HG03378 (cell line): Measurements from ENCODE around the gene SLC24A3.

ENCODE experiments used
- ATAC-seq: cut with Tn5 transposase; IDR thresholded peaks from one replicate; pipeline ENCODE4 v1.9.1; 2021; ENCODE audit warnings: mild to moderate bottlenecking, moderate library complexity; ENCODE audit not compliant: unreplicated experiment

Gene SLC24A3

DNA sequence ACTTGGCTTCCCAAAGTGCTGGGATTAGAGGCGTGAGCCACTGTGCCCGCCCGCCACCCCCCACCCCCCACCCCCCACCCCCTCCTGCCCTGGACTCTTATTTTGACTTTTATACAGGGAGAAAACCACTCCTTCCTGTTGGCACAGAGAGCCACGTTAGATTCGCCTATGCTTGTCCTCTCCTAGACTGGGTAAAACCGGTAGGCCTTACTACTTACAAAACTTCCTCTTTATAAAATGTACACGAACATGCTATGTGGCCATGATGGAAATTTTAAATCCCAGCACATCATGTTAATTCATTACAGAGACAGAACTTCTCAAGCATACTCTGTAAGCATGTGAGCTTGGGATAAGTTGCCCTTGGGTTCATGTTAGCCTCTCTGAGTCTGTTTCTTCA is 124.2 kb downstream of the SLC24A3 start:
- ATAC-seq, result no peak

DNA sequence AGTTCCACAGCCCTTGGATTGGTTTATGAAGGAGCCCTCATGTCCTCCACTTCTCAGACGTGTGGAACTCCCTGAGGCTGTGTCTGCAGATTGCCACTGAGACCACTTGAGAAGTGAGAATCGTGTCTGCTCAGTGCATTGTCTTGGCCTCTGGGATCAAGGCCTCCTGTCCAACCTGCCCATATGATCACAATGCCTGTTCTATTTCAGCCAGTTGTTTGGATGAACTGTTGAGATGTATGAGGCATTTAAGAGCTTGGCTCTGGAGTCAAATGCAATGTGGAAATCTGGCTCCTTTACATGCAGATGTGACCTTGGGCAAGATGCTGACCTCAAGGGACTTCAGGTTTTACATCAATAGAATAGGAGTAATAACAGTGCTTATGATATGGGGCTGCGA is 125.9 kb downstream of the SLC24A3 start:
- ATAC-seq, result no peak

DNA sequence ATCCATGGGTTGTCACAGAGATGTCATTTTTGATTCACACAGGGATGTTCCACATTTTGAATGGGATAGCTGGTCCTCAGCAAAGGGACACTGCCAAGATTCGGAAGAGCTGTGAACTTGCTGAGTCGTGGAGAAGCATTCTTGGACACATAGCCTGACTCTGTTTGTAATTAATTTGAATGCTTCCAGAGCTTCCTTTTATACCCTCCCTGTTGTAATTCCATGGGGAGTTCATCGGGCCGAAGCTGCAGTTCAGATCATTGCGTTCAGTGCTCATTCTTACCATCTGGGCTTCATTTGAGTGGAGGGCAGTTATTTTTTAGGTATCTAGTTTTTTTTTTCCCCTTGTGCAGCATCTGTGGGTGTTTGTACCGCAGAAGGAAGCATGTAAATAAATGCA is 126.5 kb downstream of the SLC24A3 start:
- no peak for ATAC-seq

DNA sequence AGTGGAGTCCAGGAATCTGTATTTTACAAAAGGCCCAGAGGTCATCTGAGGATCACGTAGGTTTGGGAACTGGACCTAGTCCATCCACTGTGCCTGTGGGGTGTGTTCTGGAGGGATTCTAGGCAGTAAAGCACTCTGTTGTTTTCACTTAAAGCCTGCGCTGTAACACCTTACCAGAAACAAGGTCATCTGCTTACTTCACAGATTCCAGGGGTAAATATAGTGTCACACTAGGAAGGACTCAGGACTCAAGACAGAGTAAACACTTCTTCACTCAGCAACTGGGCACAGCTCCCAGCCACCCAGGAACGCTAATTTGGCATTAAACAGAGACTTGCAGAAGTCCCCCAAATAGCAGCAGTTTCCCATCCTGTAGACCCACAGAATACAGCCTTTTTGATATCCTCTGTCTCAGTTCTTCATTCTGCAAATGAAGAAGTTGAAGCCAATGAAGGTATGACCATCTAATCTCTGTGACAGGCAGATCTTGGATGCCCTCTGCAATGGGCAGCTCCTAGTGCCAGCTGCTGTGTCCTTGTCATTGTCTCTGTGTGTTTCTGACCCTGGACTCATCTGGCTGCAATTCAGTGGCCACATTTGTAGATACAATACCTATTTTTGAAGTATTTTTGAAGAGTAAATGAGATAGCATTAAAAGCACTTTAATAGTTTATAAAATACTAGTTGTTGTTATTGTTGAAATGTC is 129.1 kb downstream of the SLC24A3 start:
- no peak for ATAC-seq

DNA sequence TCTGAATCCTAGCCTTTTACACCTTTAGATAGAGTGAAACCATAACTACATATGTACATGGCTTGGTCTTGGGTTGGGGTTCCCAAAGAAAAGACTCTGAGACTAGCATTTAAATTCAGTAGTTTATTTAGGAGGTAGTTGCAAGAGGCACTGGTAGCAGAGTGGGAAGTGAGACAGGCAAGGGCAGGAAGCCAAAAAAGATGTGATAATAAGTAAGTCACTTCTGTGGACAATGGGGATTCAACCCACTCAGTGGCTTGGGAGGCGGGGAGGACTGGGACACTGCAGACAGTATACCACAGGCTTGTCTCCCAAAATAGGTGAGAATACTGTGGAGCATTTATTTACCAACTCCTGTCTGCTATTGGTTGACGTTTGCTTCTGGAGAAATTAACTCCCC is 131.9 kb downstream of the SLC24A3 start:
- no peak for ATAC-seq

DNA sequence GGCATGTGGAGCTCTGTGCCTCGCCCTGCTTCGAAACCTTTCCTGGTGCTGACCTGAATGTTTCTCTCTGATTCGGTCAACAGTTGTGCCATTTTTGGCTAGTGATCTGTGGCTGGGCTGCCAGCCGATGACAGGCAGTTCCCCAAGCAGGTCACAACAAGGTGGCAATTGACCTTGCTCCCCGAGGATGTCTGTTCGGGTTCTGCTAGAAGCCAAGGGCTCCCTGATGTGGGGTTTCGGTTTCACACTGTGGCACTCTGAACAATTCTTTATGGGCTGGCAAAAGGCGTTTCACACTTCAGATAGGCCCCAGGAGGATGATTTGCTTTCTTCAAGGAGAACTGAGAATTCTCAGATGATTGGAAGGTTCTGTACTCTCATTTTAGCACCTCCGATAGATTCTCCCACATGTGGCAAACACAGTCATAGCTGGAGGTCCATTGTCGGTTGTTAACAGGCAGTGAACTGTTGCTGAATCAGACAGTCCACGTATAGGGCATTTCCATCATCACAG is 135.6 kb downstream of the SLC24A3 start:
- peak; percentile 85 for ATAC-seq

DNA sequence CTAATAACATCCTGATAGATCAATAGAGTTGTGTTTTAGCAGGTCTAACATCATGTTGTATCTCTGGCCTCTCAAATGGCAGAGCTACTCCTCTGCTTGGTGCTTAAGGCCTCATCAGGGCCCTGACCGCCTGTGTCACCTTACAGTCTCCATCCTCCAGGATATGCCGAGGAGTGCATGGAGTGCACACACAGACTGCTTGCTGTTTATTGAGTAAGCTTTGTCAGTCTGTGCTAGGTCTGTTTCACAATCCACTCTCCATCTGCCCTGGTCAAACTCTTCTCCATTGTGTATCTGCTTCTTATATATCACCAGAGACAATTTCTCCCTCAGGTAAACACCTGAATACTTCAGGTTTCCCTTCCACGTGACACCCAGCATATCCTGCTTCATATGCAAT is 136.1 kb downstream of the SLC24A3 start:
- ATAC-seq, result no peak

DNA sequence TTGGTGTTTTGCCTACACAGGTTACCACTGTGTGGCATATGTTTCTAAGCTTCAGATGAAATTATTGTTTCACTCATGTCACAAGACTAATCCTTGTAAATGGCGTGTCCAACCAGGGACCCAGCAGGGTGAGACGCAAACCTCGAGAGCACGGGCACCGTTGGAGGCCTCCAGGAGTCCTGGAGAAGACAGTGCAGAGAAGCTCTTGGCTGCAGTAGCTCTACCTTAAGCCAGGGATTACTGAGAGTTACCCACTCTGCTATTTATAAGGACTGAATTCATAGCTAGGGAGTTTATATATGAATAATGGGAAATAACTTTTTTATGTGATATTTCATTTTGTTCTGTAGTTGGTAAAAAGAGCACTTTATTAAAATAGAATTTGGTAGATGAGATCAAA is 137.4 kb downstream of the SLC24A3 start:
- ATAC-seq, result no peak

DNA sequence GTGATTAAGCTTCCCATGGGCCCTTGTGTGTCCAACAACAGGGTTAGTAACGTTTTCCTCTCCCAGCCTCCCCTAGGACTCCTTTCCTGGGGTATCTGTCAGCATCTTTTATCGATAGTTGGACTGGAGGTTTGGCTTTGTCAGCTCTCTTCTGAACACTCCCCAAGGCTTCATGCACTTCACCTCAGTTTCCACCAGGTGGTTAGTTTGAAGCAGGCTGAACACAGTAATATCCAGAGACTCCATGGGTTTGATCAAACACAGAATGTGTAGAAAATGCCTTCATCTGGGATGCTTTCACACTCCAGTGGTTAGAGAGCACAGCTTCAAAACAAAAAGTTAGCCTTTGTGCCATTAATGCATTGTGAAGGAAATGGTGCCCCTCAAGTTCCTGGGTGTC is 139.1 kb downstream of the SLC24A3 start:
- no peak for ATAC-seq

DNA sequence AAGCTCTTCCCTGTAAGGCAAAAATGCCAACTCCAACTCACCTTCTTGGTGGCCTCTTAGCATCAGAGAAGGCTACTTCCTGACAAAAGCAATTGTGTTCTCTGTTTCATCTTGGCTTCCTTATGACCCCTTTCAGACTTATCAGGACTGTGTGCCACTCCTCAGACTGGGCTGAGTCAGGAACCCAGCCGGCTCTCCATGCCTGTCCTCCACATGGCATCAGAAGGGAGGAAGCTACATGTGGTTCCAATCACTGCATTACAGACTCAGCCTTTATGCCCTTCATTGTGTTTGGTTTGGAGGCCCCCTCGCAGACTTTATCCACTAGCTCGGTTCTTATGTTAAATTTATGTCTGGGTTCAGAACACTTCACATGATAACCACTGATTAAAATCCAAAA is 142.5 kb downstream of the SLC24A3 start:
- ATAC-seq, result no peak

DNA sequence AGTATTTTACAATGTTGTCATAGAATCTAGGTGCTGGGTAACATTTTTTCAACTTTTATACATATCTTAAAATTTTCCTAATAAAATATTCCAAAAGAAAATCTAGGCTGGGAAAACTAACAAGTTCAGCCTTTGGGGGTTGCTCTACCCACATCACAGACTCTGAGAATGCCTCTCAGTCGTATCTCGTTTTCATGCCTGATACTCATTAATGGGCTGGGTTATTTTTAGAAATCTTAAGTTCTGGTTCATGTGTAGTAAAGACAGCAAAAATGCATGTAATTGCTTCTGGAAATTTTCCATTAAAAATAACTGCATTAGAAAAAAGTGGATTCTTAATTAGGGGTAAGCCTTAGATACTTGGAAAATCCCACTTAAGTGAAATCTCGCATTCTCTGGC is 149.3 kb downstream of the SLC24A3 start:
- ATAC-seq, result no peak

DNA sequence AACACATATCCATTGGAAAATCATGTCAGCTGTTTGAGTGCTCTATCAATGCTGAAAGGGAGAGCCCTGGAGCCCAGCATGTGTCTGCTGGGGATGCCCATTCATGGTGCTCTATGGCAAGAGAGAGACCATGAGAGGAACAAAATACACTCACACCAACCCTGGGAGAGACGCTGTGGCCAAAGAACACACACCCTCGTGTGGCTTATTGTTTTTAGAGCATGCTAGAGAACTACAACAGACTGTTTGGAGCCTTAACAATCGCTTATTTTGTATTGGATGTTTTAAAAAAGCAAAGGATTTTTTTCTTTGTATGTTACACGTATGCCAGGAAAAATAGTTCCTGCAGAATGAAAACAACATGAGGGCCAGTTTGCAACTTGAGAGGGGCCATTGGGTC is 151.0 kb downstream of the SLC24A3 start:
- ATAC-seq, result no peak

DNA sequence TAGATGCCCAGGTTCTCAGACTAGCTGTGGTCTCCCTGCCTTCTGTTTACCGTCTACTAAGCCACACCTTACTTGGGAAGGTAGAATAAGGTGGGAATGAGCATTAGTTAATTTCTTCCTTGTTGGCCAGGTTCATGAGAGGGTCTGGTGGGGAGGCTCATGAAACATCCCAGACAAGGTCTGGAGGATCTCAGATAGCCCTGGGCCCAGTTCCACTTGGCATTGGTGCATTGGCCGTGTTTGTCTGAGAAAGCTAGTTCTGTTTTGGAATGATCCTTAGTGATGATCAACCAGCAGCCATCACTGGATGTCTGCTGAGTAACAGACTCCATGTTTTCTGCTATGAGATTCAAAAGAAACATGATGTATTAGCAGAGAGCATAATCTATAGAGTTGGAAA is 155.1 kb downstream of the SLC24A3 start:
- ATAC-seq, result no peak

DNA sequence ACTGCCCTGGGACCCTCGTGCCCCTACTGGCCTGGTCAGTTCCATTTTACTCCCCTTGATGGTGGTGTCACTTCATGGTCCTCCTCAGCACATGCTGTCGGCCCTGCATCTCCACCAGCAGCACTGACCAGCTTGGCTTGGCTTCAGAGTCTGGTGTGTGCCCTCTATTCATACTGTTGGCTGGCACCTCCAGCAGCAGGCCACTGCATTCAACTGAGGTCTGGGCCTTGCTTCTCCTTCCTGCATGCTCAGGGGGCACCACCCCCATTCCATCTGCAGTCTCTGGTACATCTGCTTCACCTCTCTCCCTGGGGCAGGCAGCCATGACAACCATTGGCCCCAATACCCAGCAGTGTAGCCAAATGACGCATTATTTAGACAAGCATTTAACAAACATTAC is 155.9 kb downstream of the SLC24A3 start:
- ATAC-seq, result no peak

DNA sequence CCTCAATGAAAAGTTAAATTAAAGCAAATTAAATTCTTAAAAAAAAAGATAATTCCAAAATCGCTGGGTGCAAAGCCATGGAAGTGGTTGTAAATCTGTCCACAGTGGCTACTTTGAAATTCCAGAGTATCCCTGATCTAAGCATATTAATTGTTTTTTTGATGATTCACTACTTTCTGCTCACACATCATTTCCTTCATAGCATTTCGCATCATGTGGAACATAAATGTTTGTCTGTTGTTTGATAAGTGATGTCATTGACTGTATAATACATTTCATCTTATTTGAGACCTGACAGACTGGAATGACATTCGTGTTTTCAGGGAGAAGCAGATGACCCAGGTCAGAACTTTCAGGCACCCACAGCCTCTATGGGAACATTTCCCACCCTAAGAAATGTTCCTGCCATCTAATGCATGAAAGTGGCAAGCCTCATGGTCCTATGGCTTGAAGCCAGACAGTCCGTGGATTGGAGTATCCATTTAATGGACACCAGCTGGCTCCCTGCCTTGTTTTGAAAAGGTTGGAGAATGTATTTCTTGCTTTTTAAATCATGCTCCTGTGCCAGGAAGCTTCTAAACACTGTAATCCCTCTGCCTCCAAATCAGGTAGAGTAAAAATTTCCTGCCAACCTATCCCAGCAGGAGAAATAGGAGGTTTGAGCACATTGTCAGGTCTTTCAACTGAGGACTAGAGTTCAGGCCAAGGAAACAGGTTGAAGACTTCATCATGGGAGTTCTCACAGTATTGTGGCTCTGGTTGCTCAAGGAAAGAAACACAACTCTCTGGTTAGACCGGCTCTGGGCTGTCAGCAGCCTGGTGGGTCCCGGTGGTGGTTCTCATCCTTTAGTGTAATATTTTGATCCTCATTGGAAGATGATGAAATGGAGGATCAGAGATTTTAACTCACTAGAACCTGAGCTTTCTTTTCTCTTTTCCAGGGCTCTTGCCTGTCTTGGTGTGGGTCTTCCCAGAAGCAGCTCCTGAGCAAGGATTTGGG is 157.9 kb downstream of the SLC24A3 start:
- no peak for ATAC-seq

DNA sequence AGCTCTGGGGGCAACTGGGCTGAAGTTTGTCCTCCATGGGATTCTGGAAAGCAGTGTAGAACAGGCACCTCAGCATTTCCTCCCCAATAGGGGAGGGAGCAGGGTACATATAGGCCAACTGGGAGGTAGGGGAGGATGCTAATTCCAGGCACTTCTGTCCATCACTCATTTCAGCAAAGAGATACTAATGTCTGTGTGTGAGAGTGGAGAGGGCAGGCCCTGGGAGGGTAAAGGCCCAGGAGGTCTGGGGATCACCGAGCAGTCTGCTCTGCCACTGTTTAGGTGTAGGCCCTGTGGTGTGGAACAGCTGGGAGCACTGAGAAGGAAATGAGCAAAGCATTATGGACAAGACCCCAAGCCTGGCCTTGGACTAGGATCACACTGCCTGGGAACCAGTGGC is 158.7 kb downstream of the SLC24A3 start:
- no peak for ATAC-seq

DNA sequence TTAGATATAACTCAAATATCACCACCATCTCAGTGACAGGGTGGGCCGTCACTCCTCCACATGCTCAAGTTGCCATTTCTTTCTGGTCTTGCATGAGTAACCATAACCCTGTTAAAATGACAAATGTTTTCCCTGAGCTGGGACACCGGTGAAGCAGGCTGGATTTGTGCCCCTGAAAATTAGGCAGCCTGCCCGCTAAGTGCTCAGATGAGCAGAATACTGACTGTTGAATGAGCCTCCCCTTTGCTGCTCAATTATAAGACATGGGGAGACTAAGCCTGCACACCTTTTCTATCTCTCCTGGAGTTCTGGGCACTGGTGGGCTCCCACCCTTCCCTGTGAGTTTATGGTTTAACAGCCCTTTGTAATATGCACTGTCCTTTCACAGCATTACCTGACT is 161.8 kb downstream of the SLC24A3 start:
- ATAC-seq, result no peak

DNA sequence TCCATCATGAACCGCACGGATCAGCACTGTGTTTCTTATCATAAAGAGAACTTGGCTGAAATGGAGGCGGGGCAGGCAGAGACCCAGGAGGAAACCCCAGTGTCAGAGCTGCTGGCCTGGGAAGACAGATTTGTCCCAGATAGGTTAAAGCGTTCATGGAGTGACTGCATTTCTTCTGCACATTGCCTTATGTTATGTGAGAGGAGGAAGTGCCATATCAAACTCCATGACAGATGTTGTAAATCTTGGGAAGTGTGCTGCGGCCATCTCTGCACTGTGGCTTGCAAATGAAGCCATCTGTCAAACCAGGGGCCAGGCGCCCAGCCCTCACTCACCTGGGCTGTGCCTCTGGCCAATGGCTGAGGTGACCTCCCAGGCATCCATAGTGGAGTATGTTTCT is 163.0 kb downstream of the SLC24A3 start:
- no peak for ATAC-seq

DNA sequence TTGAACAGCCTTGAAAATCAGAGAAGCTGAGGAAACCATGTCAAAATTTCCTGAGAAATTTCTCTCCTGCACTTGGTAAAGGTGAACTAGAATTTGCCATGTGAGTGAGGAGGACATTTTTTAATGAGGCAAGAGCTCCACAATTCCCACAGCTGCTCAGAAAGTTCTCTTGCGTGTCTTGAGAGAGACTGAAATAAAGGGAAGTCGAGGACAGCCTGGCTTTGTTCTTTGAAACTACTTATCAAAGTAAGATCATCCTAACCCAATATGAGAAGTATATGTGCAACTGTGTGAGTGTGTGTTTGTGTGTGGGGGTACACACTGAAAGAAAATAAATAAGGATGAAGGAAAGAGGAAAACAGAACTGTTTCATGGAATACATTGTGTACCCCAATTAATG is 163.4 kb downstream of the SLC24A3 start:
- no peak for ATAC-seq

DNA sequence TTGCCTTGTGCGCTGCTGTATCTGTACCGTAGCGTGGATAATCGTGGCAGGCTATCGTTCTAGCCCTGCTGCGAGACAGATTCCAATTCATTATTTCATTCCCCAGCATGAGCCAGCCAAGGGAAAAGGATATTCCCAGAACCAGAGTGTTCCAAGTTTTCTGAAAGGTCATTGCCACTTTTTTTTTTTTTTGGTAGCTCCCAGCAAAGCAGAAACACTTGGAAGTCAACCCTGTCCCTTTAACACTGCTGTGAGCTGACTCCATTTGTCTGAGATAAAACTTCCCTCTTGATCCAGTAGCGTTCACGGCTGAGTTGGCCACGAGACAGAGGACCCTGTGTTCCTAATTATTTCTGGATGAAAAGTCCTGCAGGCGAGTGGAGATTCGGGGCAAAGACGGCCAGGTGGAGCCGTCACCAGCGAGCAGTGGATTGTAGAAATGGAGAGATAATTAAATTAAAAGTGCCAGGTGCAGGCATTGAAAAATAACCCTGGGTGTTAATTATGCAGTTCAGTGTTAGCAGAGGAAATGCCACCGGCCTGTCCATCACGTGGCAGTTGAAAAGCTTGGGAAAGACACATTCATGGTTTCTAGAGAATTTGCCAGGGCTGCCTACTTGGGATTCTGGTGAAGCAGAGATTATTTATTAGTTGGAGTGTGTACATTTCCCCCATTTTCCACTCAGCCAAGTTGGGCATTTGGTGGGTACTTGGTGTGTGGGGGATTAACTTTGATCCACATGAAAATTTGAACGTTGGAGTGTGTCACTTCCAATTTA is 164.2 kb downstream of the SLC24A3 start:
- ATAC-seq, result no peak

DNA sequence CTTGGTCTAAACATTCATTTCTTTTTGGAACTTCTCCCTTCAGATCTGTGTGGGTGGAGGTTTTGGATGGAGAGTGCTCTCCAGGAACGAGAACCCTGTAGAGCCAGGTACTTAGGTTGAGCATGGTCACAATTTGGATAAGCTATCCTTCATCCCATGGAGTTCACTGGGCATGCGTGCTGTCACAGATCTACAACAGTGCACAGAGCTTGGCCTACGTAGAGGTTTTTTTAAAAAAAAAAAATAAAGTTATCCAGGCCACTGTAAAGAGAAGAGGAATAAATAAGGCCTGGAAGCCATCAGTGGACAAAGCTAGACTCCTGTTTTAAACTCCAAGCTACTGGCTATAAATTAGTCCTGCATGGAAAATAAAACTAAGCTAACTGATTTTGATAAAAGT is 165.6 kb downstream of the SLC24A3 start:
- ATAC-seq, result no peak
